ENCODE results near the gene APIP. TPM values are rescaled to one million over a fixed set of nuclear protein-coding genes. Genes with fewer than 3 reads are reported as not detected.
A peak's percentile ranks its signal among the peaks of the same experiment; 100 is the strongest.

APIP gene
- total RNA-seq, 4 donors from 2014 or later, result 16.3 to 31.5 (median 23.2) TPM

DNA sequence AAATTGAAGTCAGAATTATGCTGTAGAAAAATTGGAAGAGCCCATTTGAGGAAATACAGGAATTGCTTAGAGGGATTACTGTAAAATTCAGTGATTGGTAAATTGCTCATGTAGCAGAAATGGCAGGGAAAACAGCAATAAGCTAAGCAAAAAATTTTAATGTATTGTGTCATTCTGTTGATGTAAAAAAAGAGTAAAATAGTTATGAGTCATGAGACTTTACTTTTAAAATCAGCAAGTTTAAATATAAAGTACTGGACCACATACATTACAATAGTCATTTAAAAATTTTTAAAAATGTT, 10.6 kb upstream of the APIP start:
- no peak for DNase-seq (ENCODE audit: low spot score in 2 of 2)
- H3K27ac ChIP-seq, result no peak overlapping the region

DNA sequence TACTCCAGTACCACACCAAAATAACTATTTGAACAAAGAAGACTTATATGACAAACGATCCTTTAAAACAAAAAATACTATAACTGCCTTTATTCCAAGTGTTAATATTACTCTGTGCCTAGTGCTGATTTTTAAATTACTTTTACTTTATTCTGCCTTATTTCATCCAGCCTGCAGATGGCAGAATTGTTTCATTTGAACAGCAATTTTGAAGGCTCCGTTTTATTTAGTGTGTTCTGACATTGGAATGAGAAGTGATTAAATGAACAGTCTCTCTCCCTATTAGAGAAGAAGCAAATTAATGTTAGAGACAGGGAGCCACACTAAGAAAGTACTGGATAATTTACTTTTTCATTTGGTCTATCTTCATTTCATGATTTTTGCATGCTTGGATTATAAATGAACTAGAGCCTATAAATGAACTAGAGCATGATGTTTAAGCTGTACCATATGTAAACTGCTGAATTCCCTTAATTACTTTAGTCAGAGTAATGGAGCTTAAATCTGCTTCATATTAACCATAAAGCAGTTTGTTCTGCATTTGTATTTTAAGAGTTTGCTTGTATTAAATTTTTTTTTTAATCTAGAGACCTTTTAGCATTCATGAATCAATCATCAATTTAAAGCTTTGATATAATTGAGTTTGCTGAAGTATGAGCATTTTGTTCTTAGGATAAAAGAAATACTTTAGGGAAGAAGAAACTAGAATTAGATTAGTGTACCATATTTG, 10.1 kb upstream of the APIP start:
- H3K36me3 ChIP-seq, result no peaks in the 10 kb centered on the region
- peak in 1 of 2 donors; percentile 28 for DNase-seq (ENCODE audit: low spot score in 2 of 2)
- H3K9me3 ChIP-seq, result no peaks in the 10 kb centered on the region
- no peak for TF ChIP-seq POLR2A (IDR thresholded peaks at IDR 0.05)
- no peak for TF ChIP-seq EP300 (IDR thresholded peaks at IDR 0.05)
- TF ChIP-seq, protein P1, sequence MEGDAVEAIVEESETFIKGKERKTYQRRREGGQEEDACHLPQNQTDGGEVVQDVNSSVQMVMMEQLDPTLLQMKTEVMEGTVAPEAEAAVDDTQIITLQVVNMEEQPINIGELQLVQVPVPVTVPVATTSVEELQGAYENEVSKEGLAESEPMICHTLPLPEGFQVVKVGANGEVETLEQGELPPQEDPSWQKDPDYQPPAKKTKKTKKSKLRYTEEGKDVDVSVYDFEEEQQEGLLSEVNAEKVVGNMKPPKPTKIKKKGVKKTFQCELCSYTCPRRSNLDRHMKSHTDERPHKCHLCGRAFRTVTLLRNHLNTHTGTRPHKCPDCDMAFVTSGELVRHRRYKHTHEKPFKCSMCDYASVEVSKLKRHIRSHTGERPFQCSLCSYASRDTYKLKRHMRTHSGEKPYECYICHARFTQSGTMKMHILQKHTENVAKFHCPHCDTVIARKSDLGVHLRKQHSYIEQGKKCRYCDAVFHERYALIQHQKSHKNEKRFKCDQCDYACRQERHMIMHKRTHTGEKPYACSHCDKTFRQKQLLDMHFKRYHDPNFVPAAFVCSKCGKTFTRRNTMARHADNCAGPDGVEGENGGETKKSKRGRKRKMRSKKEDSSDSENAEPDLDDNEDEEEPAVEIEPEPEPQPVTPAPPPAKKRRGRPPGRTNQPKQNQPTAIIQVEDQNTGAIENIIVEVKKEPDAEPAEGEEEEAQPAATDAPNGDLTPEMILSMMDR (IDR thresholded peaks at IDR 0.05), result peak; percentile 65 to 83 (median 72)
- 5 to 7% methylated on average over 2 of the region's 2 CpGs for WGBS, 2 donors
- H3K27ac ChIP-seq, result no peak overlapping the region
- no peaks in the 10 kb centered on the region for H3K27me3 ChIP-seq
- no peak overlapping the region for H3K4me3 ChIP-seq
- peaks cover 3 to 54% (median 7%) of the 10 kb centered on the region in 4 donors for H3K4me1 ChIP-seq

More for the DNA sequence above, 10.6 kb upstream of the APIP start:
- Histone ChIP-seq H3K9me3 (no peaks in the 10 kb centered on the region), H3K4me1 (peaks cover 3 to 54% (median 7%) of the 10 kb centered on the region in 4 donors), H3K36me3 (no peaks in the 10 kb centered on the region), H3K27me3 (no peaks in the 10 kb centered on the region), H3K4me3 (no peak overlapping the region)
- TF ChIP-seq POLR2A (IDR thresholded peaks at IDR 0.05), result no peak
- TF ChIP-seq, protein P1 (IDR thresholded peaks at IDR 0.05), result no peak
- TF ChIP-seq EP300 (IDR thresholded peaks at IDR 0.05), result no peak

DNA sequence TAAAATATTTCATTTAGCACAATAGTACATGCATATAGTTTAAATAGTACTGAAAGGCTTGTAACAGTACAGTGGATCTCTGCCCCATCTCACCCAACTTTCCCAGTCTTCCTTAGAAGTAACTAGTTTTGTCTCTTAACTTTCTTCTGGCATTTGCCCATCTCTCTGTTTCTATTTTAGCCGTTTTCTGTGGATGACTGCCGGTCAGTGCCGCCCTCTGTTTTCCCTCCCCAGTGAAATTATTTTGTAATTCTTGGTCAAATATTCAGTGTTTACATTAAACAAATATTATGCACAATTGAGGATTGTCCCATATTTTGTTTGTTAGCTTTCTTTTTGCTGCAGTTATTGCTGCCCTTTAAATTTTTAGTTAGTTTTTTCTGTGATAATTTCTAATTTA, 8.5 kb upstream of the APIP start:
- H3K9me3 ChIP-seq, result no peaks in the 10 kb centered on the region
- H3K27ac ChIP-seq, result no peak overlapping the region
- peaks cover 0 to 54% (median 6%) of the 10 kb centered on the region in 4 donors for H3K4me1 ChIP-seq

DNA sequence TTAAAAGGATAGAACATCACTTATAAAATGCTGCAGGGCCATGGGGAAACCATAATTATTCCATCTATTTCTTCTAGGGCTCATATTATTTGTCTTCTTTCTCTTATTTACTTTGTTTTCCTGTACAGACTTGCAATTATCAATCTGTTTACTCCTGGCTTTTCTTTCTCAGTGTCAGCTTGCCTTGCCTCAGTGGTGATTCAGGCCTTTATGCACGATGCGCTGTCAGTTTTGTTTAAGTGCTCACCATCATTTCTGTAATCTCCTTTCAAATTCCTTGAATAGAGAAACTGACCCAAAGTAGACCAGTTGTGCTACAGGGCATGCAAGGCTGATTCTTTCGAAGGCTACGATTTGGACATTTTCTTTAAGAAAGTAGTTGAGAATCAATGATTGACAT, 5.0 kb upstream of the APIP start:
- no peak overlapping the region for H3K27ac ChIP-seq
- H3K4me3 ChIP-seq, result no peak overlapping the region
- H3K9me3 ChIP-seq, result no peaks in the 10 kb centered on the region
- TF ChIP-seq, protein P1 (IDR thresholded peaks at IDR 0.05), result no peak
- TF ChIP-seq EP300 (IDR thresholded peaks at IDR 0.05), result no peak
- no peak for TF ChIP-seq POLR2A (IDR thresholded peaks at IDR 0.05)
- H3K36me3 ChIP-seq, result peaks cover 0 to 12% (median 0%) of the 10 kb centered on the region in 3 donors
- 95 to 96% methylated on average over 4 of the region's 4 CpGs for WGBS, 2 donors
- no peak for DNase-seq (ENCODE audit: low spot score in 2 of 2)
- H3K4me1 ChIP-seq, result peaks cover 0 to 53% (median 8%) of the 10 kb centered on the region in 4 donors
- H3K27me3 ChIP-seq, result no peaks in the 10 kb centered on the region

More for the DNA sequence above, 8.5 kb upstream of the APIP start:
- Histone ChIP-seq H3K36me3 (peaks cover 0 to 12% (median 0%) of the 10 kb centered on the region in 3 donors), H3K27me3 (no peaks in the 10 kb centered on the region), H3K4me3 (no peak overlapping the region)
- no peak for DNase-seq (ENCODE audit: low spot score in 2 of 2)
- TF ChIP-seq EP300 (IDR thresholded peaks at IDR 0.05), result no peak
- TF ChIP-seq POLR2A (IDR thresholded peaks at IDR 0.05), result no peak
- TF ChIP-seq, protein P1 (IDR thresholded peaks at IDR 0.05), result no peak
- 24 to 31% methylated on average over 3 of the region's 3 CpGs for WGBS, 2 donors

All from tibial nerve (tissue), 4 donors.